Natural killer cell treated with Interleukin-12 subunit alpha and Interleukin-12 subunit beta and Interleukin-15 and Interleukin-18, amount 100 ng/mL, for 72 hours (primary cell): Measurements from ENCODE around the gene PRKCA. TPM values are rescaled to one million over a fixed set of nuclear protein-coding genes. Genes with fewer than 3 reads are reported as not detected.
A peak's percentile ranks its signal among the peaks of the same experiment; 100 is the strongest.
"Not testable (repeated sequence)": the region's sequence is repeated elsewhere in the genome, so short reads cannot be mapped to it uniquely, and the experiment has no call there.

Experiments
- ATAC-seq, 2 donors: fragments of 150-1000 bp; cut with Tn5 transposase in 1 of 2; sonication (Bioruptor Pico), chemical (Tn5 transposase) in 1 of 2; 2 replicates each; pipeline ENCODE4 v1.10.0; 2021
- DNase-seq: peaks from one replicate; pipeline ENCODE4 v3.0.0; 2022; ENCODE audit warnings: low spot score
- H3K27ac Mint-ChIP-seq, 2 donors: 1 replicate in 1 of 2; 2 replicates in 1 of 2; pipeline ENCODE4 v1.8.0; 2022; ENCODE audit warnings: mixed read lengths in 2 of 2, mild to moderate bottlenecking in 1 of 2, moderate library complexity in 1 of 2
- H3K27me3 Mint-ChIP-seq, 2 donors: 1 replicate in 1 of 2; 2 replicates in 1 of 2; pipeline ENCODE4 v1.8.0; 2022; ENCODE audit warnings: mixed read lengths in 2 of 2
- H3K36me3 Mint-ChIP-seq: one replicate; pipeline ENCODE4 v1.8.0; 2022; ENCODE audit warnings: mixed read lengths
- H3K4me1 Mint-ChIP-seq, 2 donors: 1 replicate in 1 of 2; 2 replicates in 1 of 2; pipeline ENCODE4 v1.8.0; 2022; ENCODE audit warnings: low read depth in 2 of 2, mixed read lengths in 2 of 2, mild to moderate bottlenecking in 1 of 2
- H3K4me3 Mint-ChIP-seq: one replicate; pipeline ENCODE4 v1.8.0; 2022; ENCODE audit warnings: mixed read lengths
- H3K9me3 Mint-ChIP-seq: 2 replicates; pipeline ENCODE4 v1.8.0; 2022; ENCODE audit warnings: mixed read lengths
- total RNA-seq, 2 donors: library from RNA; stranded (reverse); gene quantifications; one replicate each; pipeline ENCODE4 v1.2.3, GENCODE V29; 2022

The PRKCA gene
- total RNA-seq, 2 donors from 2014 or later: 31.1 to 41.1 TPM

DNA sequence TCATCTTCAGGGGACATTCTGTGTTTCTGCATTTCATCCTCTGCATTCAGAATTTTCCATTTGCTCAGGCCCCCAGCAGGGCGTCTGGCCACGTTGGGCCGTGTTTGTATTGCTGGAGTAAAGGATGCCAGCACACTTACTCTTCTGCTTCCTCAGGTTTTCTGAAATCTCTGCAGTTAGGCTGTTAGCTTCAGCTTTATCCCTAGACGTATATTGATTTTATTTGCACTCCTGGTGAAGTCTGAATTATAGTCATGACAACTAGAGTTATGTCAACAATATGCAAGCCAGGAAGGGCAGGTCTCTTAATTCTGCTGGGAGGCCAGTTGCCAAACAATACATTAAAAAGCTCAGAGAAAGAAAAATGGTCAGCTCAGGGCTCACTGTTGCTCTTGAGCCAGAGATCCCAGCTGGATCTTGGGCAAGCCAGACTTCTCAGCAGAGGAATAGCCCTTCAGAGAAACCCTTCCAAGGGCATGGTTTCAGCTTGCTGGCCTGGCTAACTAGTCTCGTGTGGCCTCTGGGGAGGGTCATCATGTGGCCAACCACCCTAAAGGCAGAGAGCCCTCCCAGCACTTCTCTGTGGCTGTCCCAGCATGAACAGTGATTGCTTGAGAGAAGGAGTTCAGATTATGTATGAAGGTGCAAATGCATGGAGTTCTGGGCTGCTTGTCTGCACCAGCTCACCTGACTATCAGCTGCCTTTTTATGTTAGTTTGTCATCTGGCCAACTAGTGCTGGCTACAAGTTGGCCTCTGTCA lies 422.3 kb downstream of the PRKCA start:
- Mint-ChIP-seq H3K4me3 (no peak overlapping the region), H3K27ac (no peak overlapping the region), H3K36me3 (no peaks in the 10 kb centered on the region), H3K27me3 (no peaks in the 10 kb centered on the region), H3K9me3 (no peaks in the 10 kb centered on the region), H3K4me1 (peaks cover 6 to 11% of the 10 kb centered on the region in 2 donors)
- DNase-seq (no peak), ATAC-seq (no peak)

DNA sequence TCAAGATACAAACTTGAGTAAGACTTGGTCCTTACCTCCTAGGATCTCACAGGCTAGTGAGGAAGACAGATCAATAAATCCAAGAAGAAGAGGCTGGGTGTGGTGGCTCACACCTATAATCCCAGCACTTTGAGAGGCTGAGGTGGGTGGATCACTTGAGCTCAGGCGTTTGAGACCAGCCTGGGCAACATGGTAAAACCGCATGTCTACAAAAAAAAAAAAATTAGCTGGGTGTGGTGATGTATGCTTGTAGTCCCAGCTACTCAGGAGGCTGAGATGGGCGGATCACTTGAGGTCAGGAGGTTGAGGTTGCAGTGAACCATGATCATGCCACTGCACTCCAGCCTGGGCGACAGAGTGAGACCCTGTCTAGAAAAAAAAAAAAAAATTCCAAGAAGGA lies 423.0 kb downstream of the PRKCA start:
- peaks cover 6 to 11% of the 10 kb centered on the region in 2 donors for H3K4me1 Mint-ChIP-seq
- H3K27me3 Mint-ChIP-seq, H3K27ac Mint-ChIP-seq, H3K36me3 Mint-ChIP-seq, ATAC-seq, H3K9me3 Mint-ChIP-seq, H3K4me3 Mint-ChIP-seq, DNase-seq: not testable (repeated sequence)

DNA sequence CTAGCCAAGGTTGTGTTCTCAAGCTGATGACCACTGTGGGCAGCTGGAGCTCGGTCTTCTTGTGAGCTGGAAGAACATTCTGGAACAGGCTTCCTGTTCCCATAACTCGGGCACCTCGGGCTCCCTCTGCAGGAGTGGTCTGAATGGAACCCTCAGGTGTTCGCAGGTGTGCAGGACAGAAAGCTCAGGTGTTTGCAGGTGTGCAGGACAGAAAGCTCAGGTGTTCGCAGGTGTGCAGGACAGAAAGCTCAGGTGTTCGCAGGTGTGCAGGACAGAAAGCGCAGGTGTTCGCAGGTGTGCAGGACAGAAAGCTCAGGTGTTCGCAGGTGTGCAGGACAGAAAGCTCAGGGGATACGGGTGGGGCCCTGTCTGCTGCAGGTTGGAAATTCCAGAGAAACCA lies 423.5 kb downstream of the PRKCA start:
- no peak for DNase-seq
- no peak overlapping the region for H3K4me3 Mint-ChIP-seq
- no peaks in the 10 kb centered on the region for H3K9me3 Mint-ChIP-seq
- H3K36me3 Mint-ChIP-seq: no peaks in the 10 kb centered on the region
- H3K27me3 Mint-ChIP-seq: no peaks in the 10 kb centered on the region
- ATAC-seq: no peak
- H3K27ac Mint-ChIP-seq: no peak overlapping the region
- peaks cover 6 to 11% of the 10 kb centered on the region in 2 donors for H3K4me1 Mint-ChIP-seq

DNA sequence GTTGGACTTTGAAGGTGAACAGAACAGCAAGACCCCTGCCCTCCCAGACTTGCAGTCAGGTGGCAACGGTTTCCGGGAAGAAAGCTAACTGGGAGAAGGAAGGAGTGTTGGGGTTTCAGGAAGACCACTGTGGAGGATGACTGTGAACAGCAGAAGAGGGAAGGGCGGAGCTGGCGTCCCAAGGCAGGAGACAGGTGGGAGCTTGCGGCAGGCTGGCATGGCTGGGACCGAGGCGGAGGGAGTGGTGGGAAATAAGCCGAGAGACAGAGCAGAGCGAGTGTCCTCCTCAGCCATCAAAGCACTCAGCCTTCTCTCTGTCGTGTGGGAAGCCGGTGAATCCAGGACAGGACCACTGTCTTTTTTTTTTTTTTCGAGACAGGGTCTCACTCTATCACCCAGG lies 424.0 kb downstream of the PRKCA start:
- H3K4me1 Mint-ChIP-seq: peaks cover 6 to 11% of the 10 kb centered on the region in 2 donors
- no peak overlapping the region for H3K27ac Mint-ChIP-seq
- ATAC-seq: no peak

DNA sequence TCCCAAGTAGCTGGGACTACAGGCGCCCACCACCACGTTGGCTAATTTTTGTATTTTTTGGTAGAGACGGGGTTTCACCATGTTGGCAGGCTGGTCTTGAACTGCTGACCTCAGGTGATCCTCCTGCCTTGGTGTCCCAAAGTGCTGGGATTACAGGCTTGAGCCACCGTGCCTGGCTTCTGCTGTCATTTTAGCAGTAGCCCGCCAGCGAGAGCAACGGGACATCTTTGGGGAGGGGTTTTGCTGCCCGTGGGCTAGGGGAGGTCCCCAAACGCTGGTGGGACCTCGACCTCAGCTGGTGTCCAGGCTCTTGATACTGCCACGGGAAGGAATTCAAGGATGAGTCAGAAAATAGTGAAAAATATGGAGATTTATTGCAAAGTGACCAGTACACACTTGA lies 424.4 kb downstream of the PRKCA start:
- Mint-ChIP-seq H3K27me3 (no peaks in the 10 kb centered on the region), H3K27ac (no peak overlapping the region), H3K36me3 (no peaks in the 10 kb centered on the region), H3K9me3 (no peaks in the 10 kb centered on the region), H3K4me1 (peaks cover 6 to 11% of the 10 kb centered on the region in 2 donors), H3K4me3 (no peak overlapping the region)
- DNase-seq: no peak
- no peak for ATAC-seq

More for the DNA sequence above, 424.0 kb downstream of the PRKCA start:
- Mint-ChIP-seq H3K4me3 (no peak overlapping the region), H3K36me3 (no peaks in the 10 kb centered on the region), H3K27me3 (no peaks in the 10 kb centered on the region), H3K9me3 (no peaks in the 10 kb centered on the region)
- no peak for DNase-seq

DNA sequence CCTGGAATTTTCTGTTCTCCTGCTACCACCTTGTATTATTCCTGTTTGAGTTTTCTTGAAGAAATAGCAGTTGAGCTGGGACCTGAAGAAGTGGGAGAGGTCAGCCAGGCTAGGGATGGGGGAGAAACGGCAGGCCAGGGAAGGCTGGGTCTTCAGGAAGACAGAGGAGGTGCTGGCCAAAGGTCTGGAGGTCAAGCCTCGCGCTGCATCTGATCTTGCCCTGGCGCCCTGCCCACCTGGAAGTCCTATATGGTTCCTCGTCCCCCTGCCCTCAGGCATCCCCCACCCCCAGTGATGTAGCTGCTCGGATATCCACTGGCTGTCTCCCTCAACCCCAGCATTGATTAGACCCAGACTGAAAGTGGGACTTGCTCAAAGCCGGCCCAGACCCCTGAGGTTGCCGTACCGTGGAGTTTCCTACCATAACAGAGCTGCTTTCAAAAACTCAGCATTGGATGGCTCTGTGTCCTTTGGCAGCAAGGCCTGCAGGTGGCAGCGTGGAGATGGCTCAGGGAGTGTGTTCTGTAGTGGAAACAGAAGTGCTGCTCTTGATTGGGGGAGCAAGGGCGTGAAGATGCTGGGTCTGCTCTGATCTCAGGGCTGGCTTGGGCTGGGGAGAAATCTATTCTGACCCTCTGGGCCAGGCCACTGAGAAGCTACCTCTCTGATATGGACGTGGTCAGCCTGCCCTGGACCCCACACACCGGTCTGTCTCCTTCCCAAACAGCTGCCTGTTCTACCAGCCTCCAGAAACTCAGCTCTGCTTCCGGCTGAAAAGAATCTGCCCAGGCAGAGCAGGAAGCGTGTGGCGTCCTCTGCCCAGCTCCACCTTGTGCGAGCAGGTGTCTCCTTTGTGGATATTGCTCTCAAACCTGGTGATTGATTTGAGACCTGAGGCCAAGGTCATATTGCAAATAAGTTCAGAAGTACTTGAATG lies 425.5 kb downstream of the PRKCA start:
- peaks cover 6 to 11% of the 10 kb centered on the region in 2 donors for H3K4me1 Mint-ChIP-seq
- H3K36me3 Mint-ChIP-seq: no peaks in the 10 kb centered on the region
- no peaks in the 10 kb centered on the region for H3K27me3 Mint-ChIP-seq
- DNase-seq (no peak), ATAC-seq (peak; percentile 67 to 68)
- H3K4me3 Mint-ChIP-seq: no peak overlapping the region
- H3K27ac Mint-ChIP-seq: peak overlapping the region in 1 of 2 donors; percentile 35
- H3K9me3 Mint-ChIP-seq: no peaks in the 10 kb centered on the region

DNA sequence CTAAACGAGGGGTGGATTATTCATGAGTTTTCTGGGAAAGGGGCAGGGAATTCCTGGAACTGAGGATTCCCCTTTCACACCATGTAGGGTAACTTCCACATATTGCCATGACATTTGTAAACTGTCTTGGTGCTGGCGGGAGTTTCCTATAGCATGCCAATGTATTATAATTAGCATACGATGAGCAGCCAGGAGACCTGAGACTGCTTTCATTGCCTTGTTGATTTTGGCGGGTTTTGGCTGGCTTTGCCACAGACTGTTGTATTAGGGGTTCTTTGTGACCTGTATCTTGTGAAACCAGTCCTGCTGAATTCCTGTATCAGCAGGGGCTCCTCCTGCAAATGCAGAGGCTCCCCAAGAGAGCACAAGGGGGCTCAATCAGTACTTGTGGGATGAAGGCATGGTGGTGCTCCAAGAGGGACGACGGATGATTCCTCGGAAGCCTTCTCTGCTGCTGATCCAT lies 428.1 kb downstream of the PRKCA start:
- no peaks in the 10 kb centered on the region for H3K9me3 Mint-ChIP-seq
- H3K27me3 Mint-ChIP-seq: no peaks in the 10 kb centered on the region
- H3K27ac Mint-ChIP-seq: no peak overlapping the region
- ATAC-seq (no peak), DNase-seq (no peak)
- no peak overlapping the region for H3K4me3 Mint-ChIP-seq
- peaks cover 1 to 7% of the 10 kb centered on the region in 2 donors for H3K4me1 Mint-ChIP-seq
- no peaks in the 10 kb centered on the region for H3K36me3 Mint-ChIP-seq

DNA sequence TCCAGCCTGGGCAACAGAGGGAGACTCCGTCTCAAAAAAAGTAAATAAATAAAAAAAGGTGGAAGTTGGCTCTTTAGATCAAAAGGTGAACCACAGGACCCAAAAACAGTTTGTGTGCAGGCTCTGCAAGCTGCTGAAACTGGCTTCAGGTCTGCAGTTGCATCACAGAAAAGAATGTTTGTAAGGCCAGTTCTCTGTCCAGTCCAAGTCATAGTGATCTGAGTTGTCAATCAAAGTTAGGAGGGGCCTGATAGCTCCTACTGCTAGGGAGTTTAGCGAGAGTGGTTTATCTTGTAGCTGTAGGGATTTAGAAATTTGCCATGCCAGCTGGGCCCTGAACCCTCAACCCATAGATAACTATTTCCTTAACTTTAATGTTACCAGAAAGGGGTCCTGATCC lies 431.3 kb downstream of the PRKCA start:
- Mint-ChIP-seq H3K4me3 (no peak overlapping the region), H3K27ac (no peak overlapping the region), H3K36me3 (no peaks in the 10 kb centered on the region), H3K27me3 (no peaks in the 10 kb centered on the region), H3K4me1 (no peaks in the 10 kb centered on the region), H3K9me3 (no peaks in the 10 kb centered on the region)
- DNase-seq: no peak
- ATAC-seq: no peak

DNA sequence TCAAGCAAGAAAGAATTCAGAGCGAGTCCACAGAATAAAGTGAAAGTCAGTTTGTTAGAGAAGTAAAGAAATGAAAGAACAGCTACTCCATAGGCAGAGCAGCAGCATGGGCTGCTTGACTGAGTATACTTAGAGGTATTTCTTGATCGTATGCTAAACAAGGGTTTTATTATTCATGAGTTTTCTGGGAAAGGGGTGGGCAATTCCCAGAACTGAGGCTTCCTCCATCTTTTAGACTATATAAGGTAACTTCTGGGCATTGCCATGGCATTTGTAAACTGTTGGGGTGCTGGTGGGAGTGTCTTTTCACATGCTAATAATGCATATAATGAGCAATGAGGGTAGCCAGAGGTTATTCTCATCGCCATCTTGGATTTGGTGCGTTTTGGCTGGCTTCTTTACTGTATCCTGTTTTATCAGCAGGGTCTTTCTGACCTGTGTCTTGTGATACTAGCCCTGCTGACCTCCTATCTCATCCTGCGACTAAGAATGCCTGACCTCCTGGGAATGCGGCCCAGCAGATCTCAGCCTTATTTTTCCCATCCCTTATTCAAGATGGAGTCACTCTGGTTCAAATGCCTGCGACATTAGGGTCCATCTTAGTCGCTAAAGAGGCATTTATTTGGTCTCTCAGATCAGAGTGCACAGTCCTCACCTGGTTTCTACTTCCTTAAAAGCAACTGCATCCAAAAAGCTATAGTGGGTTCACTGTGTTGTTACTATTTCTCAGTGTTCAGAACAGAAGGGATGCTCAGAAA lies 432.0 kb downstream of the PRKCA start:
- ATAC-seq (no peak), DNase-seq (no peak)
- H3K36me3 Mint-ChIP-seq: no peaks in the 10 kb centered on the region
- no peak overlapping the region for H3K4me3 Mint-ChIP-seq
- no peaks in the 10 kb centered on the region for H3K27me3 Mint-ChIP-seq
- no peaks in the 10 kb centered on the region for H3K9me3 Mint-ChIP-seq
- no peak overlapping the region for H3K27ac Mint-ChIP-seq
- no peaks in the 10 kb centered on the region for H3K4me1 Mint-ChIP-seq

DNA sequence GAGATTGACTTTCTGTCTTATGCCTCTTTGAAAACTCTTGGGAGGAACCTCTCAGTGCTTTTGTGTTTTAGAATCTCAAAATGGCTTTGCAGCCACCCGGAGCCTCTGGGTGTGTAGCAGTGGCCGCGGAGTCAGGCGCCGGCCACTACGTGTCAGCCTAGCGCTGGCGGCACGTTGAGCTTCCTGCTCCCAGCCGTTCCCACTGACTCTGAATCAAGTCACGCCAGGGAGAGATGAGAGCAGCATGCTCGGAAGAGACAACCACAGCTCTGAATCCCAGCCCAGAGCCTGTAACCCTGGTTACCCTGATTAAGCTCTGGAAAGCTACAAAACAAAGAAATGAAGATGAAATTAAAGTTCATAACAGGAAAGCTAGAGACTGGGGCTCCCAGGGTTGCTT lies 435.1 kb downstream of the PRKCA start:
- no peaks in the 10 kb centered on the region for H3K27me3 Mint-ChIP-seq
- no peak for ATAC-seq
- no peaks in the 10 kb centered on the region for H3K36me3 Mint-ChIP-seq
- H3K4me3 Mint-ChIP-seq: no peak overlapping the region
- H3K4me1 Mint-ChIP-seq: no peaks in the 10 kb centered on the region
- H3K9me3 Mint-ChIP-seq: no peaks in the 10 kb centered on the region
- DNase-seq: no peak
- H3K27ac Mint-ChIP-seq: no peak overlapping the region

DNA sequence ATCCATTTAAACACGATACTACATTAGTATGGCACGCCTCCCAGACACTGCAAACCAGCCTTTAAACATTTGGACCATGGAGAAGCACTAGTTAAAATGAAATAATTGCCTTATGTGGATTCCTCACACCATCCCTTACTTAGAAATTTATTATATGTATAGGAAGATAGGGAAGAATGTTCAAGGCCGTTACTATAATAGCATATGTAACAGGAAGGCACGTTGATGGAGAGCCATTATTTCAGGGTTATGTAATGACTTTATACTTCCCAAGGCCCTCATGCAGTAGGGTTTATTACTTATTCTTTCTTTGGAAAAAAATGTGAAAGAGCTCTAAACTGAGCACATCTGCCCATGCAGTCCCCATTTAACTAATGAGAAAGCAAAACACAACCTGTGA lies 435.9 kb downstream of the PRKCA start:
- no peaks in the 10 kb centered on the region for H3K4me1 Mint-ChIP-seq
- no peaks in the 10 kb centered on the region for H3K36me3 Mint-ChIP-seq

DNA sequence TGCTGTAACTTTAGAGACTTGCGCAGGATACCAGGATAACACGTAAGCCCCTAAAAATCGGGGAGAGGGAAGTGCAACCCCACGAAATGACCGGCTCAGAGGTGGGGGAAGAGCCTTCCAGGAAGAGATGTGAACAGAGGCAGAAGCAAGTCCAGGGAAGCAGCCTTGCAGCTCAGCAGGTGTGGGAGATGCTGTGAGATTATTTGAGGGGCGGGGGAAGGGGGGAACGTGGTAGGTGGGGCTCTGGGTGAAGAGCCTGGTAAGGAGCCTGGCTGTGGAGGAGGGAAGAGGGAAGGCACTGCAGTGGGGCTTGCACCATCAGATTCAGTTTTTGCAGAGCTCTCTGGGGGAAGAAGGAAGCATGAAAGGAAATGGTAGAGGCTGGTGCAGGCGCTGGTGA lies 437.1 kb downstream of the PRKCA start:
- Mint-ChIP-seq H3K36me3 (no peaks in the 10 kb centered on the region), H3K4me1 (no peaks in the 10 kb centered on the region), H3K9me3 (no peaks in the 10 kb centered on the region), H3K27ac (no peak overlapping the region), H3K4me3 (no peak overlapping the region), H3K27me3 (no peaks in the 10 kb centered on the region)
- ATAC-seq (no peak), DNase-seq (no peak)

More for the DNA sequence above, 435.9 kb downstream of the PRKCA start:
- Mint-ChIP-seq H3K9me3 (no peaks in the 10 kb centered on the region), H3K4me3 (no peak overlapping the region), H3K27me3 (no peaks in the 10 kb centered on the region), H3K27ac (no peak overlapping the region)
- DNase-seq (no peak), ATAC-seq (no peak)

DNA sequence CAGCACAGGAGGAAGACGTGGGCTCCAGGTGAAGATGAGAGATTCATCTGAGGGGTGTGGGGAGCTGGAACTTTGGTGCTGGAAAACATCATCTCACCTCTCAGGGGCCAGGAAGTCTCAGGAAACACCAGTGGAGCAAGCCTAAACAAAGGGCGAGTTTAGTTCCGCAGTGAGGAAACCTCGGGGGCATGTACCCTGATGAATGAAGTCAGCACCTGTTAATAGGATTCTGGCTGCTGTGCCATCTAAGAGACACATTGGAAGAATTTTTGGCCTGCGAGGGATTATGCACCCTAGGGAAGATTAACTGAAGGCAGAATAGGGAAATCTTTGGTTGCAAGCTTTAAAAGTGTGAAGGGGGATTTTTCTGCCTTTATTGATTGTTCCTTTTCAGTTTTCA lies 437.8 kb downstream of the PRKCA start:
- Mint-ChIP-seq H3K27ac (no peak overlapping the region), H3K9me3 (no peaks in the 10 kb centered on the region), H3K36me3 (no peaks in the 10 kb centered on the region), H3K4me1 (no peaks in the 10 kb centered on the region), H3K27me3 (no peaks in the 10 kb centered on the region), H3K4me3 (no peak overlapping the region)
- ATAC-seq (no peak), DNase-seq (no peak)
